ENCODE data around the gene CCDC106.
A peak's percentile ranks its signal among the peaks of the same experiment; 100 is the strongest.

The CCDC106 gene

DNA sequence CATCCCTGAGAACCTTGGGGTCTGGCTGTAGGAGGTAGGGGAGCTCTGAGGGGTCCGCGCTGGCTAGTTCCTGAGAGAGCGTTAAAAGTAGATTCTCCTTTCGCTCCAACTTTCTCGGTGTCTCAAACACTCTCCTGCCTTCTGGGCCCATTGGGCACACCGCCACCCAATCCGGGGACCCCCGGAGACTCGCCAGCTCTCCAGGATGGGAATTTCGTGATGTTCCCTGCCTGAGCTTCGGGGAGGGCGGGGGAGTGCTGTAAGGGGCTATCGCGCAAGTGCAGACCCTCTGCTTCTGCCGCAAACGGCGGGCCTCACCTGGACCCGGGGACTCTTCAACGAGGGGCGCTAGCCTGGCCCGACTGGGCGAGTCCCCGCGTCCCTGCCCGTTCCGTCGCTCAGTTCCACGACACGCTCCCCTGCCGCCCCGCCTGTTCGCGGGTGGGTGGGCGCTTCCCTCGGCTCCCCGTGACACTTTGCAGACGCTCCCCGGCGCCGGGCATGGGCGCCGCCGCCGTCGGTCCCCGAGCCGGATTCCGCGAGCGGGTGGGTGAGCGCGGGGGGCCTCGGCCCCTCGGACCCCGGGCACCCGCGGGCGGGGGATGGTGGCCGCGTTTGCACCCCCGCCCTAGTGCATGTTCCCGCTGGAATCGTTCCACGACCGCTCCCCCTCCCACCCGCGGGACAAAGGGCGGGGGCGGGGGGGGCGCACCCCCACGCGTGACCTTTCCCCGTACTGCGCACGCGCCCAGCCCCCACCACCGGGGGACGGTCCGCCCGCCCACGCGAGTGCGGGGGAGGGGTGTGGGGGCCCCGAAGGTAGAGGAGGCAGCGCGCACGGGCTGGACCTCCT, at the start of gene CCDC106:
TSS of gene CCDC106 (plus strand) at position 481 of the 853 bp plus-strand sequence. CDS start 835 bp downstream, outside the sequence.
- DNase-seq (ENCODE audit: low spot score), result no peak

GRCh38 chr19:55598719-55599467, 49.1 kb upstream of the CCDC106 start:
- DNase-seq (ENCODE audit: low spot score), result peak; percentile 97

- DNase-seq (ENCODE audit: low spot score), result peak; percentile 99
These were observed 48.6 kb upstream of the CCDC106 start, which contains the start of gene FIZ1 for GRCh38 chr19:55599468-55599841. TSS of gene FIZ1 (minus strand) at chr19:55599517. CDS start at chr19:55597865, 1,652 bp downstream.

- peak; percentile 94 for DNase-seq (ENCODE audit: low spot score)
These were observed 48.0 kb upstream of the CCDC106 start, which contains the start of gene ZNF524 for GRCh38 chr19:55599842-55600661. TSS of gene ZNF524 (plus strand) at chr19:55600288. CDS start at chr19:55602113, 1,825 bp downstream.

GRCh38 chr19:55600662-55601028, 47.4 kb upstream of the CCDC106 start:
- DNase-seq (ENCODE audit: low spot score), result no peak

DNA sequence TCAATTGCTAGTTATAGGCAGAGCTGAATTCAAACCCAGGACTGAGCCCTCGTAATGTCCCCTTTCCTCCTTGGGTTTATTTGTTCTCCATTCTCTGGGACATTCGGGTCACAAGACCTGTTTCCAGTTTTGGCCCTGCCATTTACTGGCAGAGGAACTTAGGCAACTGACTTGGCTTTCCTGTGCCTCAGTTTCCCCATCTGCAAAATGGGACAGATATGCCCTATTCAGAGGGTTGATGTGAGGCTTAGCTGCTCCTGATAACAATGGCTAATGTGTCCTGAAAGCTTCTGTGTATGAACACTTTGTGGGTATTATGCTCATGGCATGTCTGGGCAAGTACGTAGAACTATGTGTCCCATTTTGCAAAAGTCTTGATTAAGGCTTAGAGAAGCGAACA, 46.9 kb upstream of the CCDC106 start:
- DNase-seq (ENCODE audit: low spot score), result no peak

GRCh38 chr19:55602104-55603001, 45.7 kb upstream of the CCDC106 start:
- no peak for DNase-seq (ENCODE audit: low spot score)

GRCh38 chr19:55603115-55603514, 44.9 kb upstream of the CCDC106 start:
- DNase-seq (ENCODE audit: low spot score), result no peak

DNA sequence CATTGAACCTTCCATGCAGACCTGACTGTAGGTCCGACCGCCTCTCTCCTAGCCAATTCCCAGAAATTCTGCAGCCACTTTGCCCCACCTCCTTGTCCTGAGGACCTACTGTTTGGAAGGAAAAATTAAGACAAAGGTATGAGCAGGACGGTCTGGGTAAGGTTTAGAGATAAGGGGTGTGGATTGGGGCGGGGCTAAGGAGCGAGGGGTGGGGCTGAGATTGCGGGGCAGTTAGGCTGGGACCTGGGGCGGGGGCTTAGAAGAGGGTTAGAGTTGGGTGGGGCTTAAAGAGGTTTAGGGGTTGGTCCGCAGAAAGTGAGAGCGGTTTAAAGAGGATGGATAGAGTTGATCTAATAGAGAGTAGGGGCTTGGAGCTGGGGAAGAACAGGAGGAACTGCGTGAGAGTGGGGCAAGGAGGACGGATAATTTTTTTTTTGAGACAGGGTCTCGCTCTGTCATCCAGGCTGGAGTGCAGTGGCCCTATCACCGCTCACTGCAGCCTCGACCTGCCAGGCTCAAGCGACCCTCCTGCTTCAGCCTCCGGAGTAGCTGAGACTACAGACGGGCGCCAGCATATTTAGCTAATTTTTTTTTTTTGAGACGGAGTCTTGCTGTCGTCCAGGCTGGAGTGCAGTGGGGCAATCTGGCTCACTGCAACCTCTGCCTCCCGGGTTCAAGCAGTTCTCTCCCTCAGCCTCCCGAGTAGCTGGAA, 44.3 kb upstream of the CCDC106 start:
- DNase-seq (ENCODE audit: low spot score), result no peak

- DNase-seq (ENCODE audit: low spot score), result peak; percentile 99
These were observed 42.8 kb upstream of the CCDC106 start for GRCh38 chr19:55605207-55605636.

DNA sequence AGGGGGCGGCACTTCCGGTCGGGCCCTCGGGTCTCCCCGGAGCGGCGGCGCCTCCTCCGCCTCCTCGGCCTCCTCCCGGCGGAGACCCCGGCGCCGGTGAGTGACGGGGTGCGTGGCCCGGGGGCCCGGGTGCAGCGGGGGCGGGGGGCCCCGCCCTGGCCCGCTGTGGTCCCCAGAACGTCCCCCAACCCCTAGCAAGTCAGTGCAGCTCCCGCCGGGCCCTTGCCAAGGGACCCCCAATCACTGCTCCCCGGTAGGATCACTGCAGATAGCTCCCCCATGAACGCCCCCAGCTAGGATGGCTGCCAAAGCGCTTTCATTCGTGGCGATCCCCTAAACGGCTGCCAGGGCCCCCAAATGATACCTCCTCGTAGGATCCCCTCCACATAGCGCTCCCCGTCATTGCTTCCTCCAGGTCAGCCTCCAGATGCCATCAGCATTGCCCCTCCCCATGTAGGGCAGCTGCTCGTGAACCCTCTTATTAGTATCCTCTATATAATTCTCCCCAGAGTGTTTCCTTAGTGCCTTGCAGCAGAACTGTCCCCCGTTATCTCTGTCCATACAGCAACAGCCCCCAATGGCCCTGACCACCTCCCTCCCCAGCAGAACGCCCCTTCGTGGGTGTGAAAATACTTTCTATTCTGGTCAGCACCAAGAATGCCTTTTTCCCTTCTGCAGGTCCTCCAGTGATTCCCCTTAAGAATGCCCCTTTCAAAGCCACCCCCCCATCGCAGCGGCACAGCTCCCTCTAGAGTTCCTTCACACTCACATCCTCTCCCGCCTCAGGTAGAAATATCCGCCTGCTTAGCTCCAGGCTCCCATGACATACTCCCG, 42.2 kb upstream of the CCDC106 start, which contains the start of gene ZNF865:
TSS of gene ZNF865 (plus strand) at position 11 of the 834 bp plus-strand sequence. CDS start 7,972 bp downstream, outside the sequence.
- DNase-seq (ENCODE audit: low spot score), result peak; percentile 93

GRCh38 chr19:55606471-55606787, 41.6 kb upstream of the CCDC106 start:
- DNase-seq (ENCODE audit: low spot score), result no peak

DNA sequence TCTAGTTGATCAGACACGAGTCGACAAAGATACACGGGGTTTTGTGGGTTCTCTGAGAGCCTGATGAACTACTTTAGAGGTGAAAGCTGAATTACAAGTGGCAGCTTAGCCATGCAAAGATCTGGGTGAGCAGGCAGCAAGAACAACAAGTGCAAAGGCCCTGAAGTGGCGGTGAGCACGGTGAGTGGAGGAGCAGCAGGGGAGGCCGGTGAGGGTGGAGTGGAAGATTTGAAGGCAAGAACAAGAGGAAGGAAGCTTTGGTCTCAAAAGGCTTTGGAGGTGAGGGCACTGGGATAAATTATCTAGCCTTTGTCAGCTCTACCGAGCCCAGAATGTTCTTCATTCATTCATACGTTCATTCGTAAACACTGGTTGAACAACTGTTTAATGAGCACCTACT, 41.2 kb upstream of the CCDC106 start:
- DNase-seq (ENCODE audit: low spot score), result no peak

DNA sequence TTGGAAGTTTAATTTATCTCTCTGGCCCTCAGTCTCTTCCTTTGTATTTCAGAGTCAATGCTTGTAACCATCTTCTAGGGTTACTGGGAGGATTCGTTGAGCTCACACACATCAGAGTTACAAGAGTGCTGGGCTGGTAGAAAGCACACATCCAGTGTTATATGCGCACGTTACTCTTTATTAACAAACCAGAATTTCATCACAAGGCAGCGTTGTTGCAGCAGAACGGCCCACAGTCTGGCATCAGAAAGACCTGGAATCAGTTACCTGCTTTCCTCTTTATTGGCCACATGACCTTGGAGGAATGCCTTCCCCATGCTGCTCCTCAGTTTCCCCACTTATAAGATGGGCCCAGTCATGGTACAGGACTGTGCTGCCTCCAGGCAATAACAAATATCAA, 38.7 kb upstream of the CCDC106 start:
- DNase-seq (ENCODE audit: low spot score), result no peak

GRCh38 chr19:55611300-55611982, 36.6 kb upstream of the CCDC106 start:
- DNase-seq (ENCODE audit: low spot score), result no peak

DNA sequence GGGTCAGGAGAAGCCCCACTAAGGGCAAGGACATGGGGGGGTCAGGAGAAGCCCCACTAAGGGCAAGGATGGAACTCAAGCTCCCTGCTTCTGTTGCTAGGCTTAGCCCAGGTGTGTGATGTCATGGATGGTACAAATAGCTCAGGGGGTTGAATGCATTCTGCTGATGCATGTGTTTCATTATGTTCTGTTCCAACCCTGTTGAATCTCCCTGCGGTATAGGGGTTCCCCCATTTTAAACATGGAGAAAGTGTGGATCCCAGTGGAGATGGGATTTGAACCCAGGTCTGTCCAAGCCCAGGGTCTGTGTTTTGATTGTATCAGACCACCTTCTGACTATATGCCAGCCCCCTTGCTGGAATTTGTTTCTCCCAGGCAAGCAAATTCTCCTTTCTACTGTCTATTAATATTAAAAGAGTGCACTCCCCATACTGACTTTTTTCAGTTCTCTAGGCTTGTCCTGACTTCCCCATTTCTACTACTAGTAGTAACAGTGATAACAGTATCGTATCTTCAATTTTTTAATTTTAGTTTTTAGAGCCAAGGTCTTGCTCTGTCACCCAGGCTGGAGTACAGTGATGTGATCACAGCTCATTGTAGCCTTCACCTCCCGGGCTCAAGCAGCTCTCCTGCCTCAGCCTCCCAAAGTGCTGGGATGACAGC, 35.9 kb upstream of the CCDC106 start:
- no peak for DNase-seq (ENCODE audit: low spot score)

GRCh38 chr19:55613396-55613795, 34.6 kb upstream of the CCDC106 start:
- no peak for DNase-seq (ENCODE audit: low spot score)

Measured in SW480 (cell line).